PC-3 (cell line): ENCODE data around the gene SYNGR4. TPM values are rescaled to one million over a fixed set of nuclear protein-coding genes. Genes with fewer than 3 reads are reported as not detected.

Source experiments
- ATAC-seq: fragments of 200-7000 bp; cut with Tn5 transposase; 2 replicates; pipeline ENCODE4 v1.9.1; 2020; ENCODE audit warnings: mild to moderate bottlenecking, moderate library complexity
- BruUV-seq: library from RNA; stranded (reverse); fragments of 400-500 nt; replicated peaks from 2 replicates; lab custom pipeline; 2021; lab: Mats Ljungman, UMichigan
- CTCF ChIA-PET: fragments of 300-600 bp; sonication (Branson Sonifier 250); formaldehyde crosslinking; loops from one replicate; lab custom pipeline; 2022; ENCODE audit warnings: antibody characterized with exemption; lab: Charles Lee
- POLR2A ChIA-PET: fragments of 300-600 bp; sonication (Branson Sonifier 250); formaldehyde crosslinking; loops from one replicate; lab custom pipeline; 2022; ENCODE audit warnings: antibody characterized with exemption; ENCODE audit not compliant: unreplicated experiment; lab: Charles Lee
- DNase-seq: peaks from one replicate; pipeline ENCODE4 v3.0.0-alpha.2; 2015
- H2AFZ ChIP-seq: fragments of 300-600 bp; sonication (generic); 2 replicates; pipeline ENCODE4 v1.6.0; 2016; ENCODE audit warnings: antibody characterized with exemption, low read length
- H3F3A ChIP-seq: fragments of 300-600 bp; sonication (generic); one replicate; pipeline ENCODE4 v1.6.0; 2017; ENCODE audit warnings: antibody characterized with exemption, low read length, control low read depth, mild to moderate bottlenecking; ENCODE audit not compliant: unreplicated experiment
- H3K27ac ChIP-seq: fragments of 300-600 bp; sonication (generic); 2 replicates; pipeline ENCODE4 v1.5.1; 2016; ENCODE audit warnings: mild to moderate bottlenecking, low read length
- H3K27me3 ChIP-seq: fragments of 300-600 bp; sonication (generic); 2 replicates; pipeline ENCODE4 v1.6.1; 2016; ENCODE audit warnings: low read length, mixed read lengths
- H3K36me3 ChIP-seq: fragments of 300-600 bp; sonication (generic); 2 replicates; pipeline ENCODE4 v1.6.1; 2016; ENCODE audit warnings: low read depth, mixed run types, low read length, mixed read lengths
- H3K4me1 ChIP-seq: fragments of 300-600 bp; sonication (generic); 2 replicates; pipeline ENCODE4 v1.5.1; 2016; ENCODE audit warnings: low read length; ENCODE audit not compliant: insufficient read depth
- H3K4me2 ChIP-seq: fragments of 300-600 bp; sonication (generic); 2 replicates; pipeline ENCODE4 v1.6.0; 2016; ENCODE audit warnings: low read length
- H3K4me3 ChIP-seq: fragments of 300-600 bp; sonication (generic); 2 replicates; pipeline ENCODE4 v1.5.1; 2016; ENCODE audit warnings: mild to moderate bottlenecking, low read length, mixed read lengths
- H3K79me2 ChIP-seq: fragments of 300-600 bp; sonication (generic); 2 replicates; pipeline ENCODE4 v1.6.1; 2017; ENCODE audit warnings: low read length, mixed read lengths
- H3K9ac ChIP-seq: fragments of 300-600 bp; sonication (generic); 2 replicates; pipeline ENCODE4 v1.6.0; 2016; ENCODE audit warnings: mild to moderate bottlenecking, low read length
- H3K9me2 ChIP-seq: fragments of 300-600 bp; sonication (generic); replicated peaks from 2 replicates; pipeline ENCODE4 v1.6.1; 2016; ENCODE audit warnings: mixed run types, low read length, mixed read lengths
- H3K9me3 ChIP-seq: fragments of 300-600 bp; sonication (generic); 2 replicates; pipeline ENCODE4 v1.6.1; 2016; ENCODE audit warnings: low read length, mixed read lengths
- H4K20me1 ChIP-seq: fragments of 300-600 bp; sonication (generic); 2 replicates; pipeline ENCODE4 v1.6.1; 2016; ENCODE audit warnings: low read length, mixed read lengths
- EZH2 ChIP-seq: fragments of 300-600 bp; sonication (generic); IDR thresholded peaks from one replicate; pipeline ENCODE4 v1.6.1; 2017; ENCODE audit warnings: antibody characterized with exemption, mild to moderate bottlenecking, low read length; ENCODE audit not compliant: unreplicated experiment
- EZH2phosphoT487 ChIP-seq: fragments of 300-600 bp; sonication (generic); IDR thresholded peaks from 2 replicates; pipeline ENCODE4 v1.6.1; 2018; ENCODE audit warnings: mild to moderate bottlenecking, antibody characterized with exemption, low read length, borderline replicate concordance
- intact Hi-C: fragments of 100-400 bp; cut with micrococcal nuclease; formaldehyde crosslinking; loops from 2 replicates; pipeline ENCODE4 v1.9.0; 2023
- total RNA-seq: library from RNA; depleted of rRNA; stranded (reverse); fragments of >200 nt; gene quantifications from 2 replicates; pipeline ENCODE4 v1.2.3, GENCODE V29; 2014
- TF ChIP-seq, protein P1 (sequence below): fragments of 300-600 bp; sonication (generic); conservative IDR thresholded peaks from 2 replicates; pipeline ENCODE4 v1.5.1; 2017; ENCODE audit warnings: antibody characterized with exemption, low read depth, mild to moderate bottlenecking, low read length

Gene SYNGR4
- total RNA-seq, 1 experiment from 2014 or later, result not detected

DNA sequence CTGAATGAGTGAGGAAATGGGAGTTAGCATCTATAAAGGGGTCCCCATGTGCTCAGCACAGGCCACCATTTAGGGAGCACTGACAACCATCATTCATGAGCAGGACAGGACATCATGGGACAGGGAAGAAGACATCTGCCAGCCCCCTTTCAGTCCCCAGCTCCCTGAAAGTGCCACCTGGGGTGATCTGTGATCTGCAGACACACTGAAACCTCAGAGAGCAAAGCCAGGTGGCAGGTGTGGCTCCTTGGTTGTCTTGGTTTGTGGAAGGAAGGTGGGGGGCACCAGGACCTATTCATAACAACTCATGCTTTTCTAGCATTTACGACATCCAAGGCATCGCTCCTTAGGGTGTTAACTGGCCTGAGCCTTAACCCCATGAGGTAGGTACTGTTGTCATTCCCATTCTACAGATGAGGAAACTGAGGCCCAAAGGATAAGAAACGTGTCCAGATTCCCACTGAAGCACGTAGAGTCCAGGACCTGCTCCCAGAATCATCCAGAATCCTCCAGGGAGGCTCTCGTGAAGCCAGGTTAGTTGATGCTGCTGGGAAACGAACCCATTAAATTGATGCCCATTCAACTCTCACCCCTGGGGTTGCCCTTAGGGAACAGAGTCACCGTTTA lies 21.4 kb downstream of the SYNGR4 start:
- TF ChIP-seq EZH2phosphoT487, result no peak
- TF ChIP-seq, protein P1, sequence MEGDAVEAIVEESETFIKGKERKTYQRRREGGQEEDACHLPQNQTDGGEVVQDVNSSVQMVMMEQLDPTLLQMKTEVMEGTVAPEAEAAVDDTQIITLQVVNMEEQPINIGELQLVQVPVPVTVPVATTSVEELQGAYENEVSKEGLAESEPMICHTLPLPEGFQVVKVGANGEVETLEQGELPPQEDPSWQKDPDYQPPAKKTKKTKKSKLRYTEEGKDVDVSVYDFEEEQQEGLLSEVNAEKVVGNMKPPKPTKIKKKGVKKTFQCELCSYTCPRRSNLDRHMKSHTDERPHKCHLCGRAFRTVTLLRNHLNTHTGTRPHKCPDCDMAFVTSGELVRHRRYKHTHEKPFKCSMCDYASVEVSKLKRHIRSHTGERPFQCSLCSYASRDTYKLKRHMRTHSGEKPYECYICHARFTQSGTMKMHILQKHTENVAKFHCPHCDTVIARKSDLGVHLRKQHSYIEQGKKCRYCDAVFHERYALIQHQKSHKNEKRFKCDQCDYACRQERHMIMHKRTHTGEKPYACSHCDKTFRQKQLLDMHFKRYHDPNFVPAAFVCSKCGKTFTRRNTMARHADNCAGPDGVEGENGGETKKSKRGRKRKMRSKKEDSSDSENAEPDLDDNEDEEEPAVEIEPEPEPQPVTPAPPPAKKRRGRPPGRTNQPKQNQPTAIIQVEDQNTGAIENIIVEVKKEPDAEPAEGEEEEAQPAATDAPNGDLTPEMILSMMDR, result no peak
- no peak for TF ChIP-seq EZH2
- Histone ChIP-seq H3K4me2 (no peak overlapping the region), H3K9ac (no peak overlapping the region), H3K4me1 (no peaks in the 10 kb centered on the region), H3K27me3 (no peaks in the 10 kb centered on the region), H3F3A (no peaks in the 10 kb centered on the region), H4K20me1 (no peaks in the 10 kb centered on the region), H3K27ac (no peak overlapping the region), H2AFZ (no peak overlapping the region), H3K79me2 (peaks cover 17% of the 10 kb centered on the region), H3K4me3 (no peak overlapping the region), H3K36me3 (peaks cover 19% of the 10 kb centered on the region; the same call in 1 of the 2 replicates), H3K9me3 (no peaks in the 10 kb centered on the region), H3K9me2 (no peaks in the 10 kb centered on the region)
- BruUV-seq, result no TSS peak
- DNase-seq, result no peak
- intact Hi-C loops, result no loop called here
- ChIA-PET CTCF (no interaction called here), POLR2A (no interaction called here)
- ATAC-seq, result no peak

- H3K27ac ChIP-seq, result no peak overlapping the region
- no peak overlapping the region for H3K4me2 ChIP-seq
- intact Hi-C loops, result no loop called here
- ATAC-seq (no peak), DNase-seq (no peak)
- no TSS peak for BruUV-seq
- no peak overlapping the region for H3K9ac ChIP-seq
- no peak overlapping the region for H2AFZ ChIP-seq
- no peaks in the 10 kb centered on the region for H3K4me1 ChIP-seq
- no peaks in the 10 kb centered on the region for H3K9me2 ChIP-seq
- peaks cover 19% of the 10 kb centered on the region; the same call in 1 of the 2 replicates for H3K36me3 ChIP-seq
- ChIA-PET CTCF (no interaction called here), POLR2A (no interaction called here)
- H3K27me3 ChIP-seq, result no peaks in the 10 kb centered on the region
- no peaks in the 10 kb centered on the region for H3F3A ChIP-seq
- H3K79me2 ChIP-seq, result peaks cover 25% of the 10 kb centered on the region
- no peak overlapping the region for H3K4me3 ChIP-seq
- no peaks in the 10 kb centered on the region for H4K20me1 ChIP-seq
- TF ChIP-seq, protein P1, result no peak
- TF ChIP-seq EZH2 (no peak), EZH2phosphoT487 (no peak)
- H3K9me3 ChIP-seq, result no peaks in the 10 kb centered on the region
Observed at GRCh38 chr19:48386981-48387380, 22.8 kb downstream of the SYNGR4 start.
